Inflammatory macrophage treated with lipopolysaccharide for 1 hour (primary cell): Measurements from ENCODE around the gene MAP3K10.

ENCODE experiments used
- DNase-seq, 2 donors: peaks; one replicate each; pipeline ENCODE4 v3.0.0-alpha.2; 2020 to 2022

Gene MAP3K10

DNA sequence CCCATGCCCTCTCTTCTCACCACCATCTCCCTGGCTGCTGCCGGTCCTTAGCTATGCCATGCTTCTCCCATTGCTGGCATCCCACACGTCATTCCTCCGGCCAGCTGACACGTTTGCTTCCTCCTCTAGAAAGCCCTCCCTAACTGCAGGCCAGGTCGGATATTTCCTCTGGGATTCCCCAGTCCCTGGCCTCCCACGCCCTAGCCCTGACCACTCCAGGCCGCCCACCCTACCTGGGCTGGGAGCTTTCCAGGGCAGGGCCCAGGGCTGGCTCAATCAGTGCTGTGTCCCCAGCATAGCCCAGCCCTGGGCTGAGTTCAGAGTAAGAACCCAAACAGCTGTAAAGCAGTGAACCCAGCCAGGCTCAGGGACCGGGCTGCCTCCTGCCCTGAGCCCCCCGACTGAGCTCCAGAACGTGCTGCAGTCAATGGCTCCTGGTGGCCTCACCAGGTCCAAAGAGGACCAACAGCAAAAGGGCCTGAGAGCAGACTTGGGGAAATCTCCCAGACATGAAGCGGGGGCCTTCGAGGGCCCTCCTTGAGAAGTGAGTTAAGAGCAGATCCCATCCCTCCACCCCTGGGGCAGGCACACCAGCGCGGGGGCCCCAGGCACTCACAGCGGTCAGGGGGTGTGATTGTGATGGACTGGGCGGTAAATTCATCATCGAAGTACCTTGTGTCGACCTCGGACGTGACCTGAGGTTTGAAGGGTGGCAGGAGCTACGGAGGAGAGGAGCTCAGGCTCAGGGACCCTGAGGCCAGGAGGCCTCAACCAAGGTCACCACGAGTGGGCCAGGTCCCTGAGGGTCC is 43.4 kb downstream of the MAP3K10 start:
- DNase-seq, result no peak

DNA sequence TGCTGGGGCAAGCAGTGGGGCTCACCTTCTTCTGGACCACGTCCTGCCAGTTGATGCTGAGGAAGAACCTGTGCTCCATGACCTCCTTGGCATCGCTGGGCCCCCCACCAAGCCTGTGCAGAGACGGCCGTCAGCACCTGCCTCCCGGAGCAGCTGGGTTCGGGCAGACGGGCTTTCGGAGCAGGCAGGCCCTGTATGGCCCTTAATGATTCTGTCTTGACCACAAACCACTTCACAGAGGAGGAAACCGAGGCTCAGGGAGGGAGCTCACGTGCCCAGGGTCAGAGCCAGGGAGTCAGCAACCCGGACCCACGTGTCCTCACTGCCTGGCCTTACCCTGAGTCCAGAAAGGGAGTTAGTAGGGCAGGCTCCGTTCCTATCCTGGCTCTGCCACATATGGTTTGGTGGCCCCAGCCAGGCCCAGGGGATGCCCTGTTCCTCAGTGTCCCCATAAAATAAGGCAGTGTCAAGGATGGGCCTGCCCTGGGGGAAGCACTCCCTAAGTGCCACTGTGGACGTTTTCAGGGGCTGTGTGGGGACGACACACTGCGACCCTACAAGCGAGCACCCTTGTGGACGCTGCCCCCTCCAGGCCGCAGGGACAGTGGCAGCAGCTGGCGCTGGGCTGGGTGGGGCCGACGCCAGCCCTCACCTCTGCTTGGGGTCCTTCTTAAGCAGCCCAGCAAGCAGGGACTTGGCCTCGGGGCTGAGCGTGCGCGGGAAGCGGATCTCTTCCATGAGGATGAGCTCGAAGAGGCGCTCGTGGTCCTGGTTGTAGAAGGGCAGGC is 44.2 kb downstream of the MAP3K10 start:
- no peak for DNase-seq

DNA sequence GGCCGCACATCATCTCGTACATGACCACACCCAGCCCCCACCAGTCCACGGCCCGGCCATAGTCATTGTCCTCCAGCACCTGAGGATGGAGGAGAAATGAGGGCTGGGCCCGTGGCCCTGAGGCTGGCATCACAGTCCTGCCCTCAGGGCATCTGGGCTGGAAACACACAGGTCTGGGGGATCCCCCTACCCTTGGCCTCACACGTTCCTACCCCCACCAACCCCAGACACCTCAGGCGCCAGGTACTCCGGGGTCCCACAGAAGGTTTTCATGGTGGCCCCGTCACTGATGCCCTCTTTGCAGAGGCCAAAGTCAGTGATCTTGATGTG is 44.8 kb downstream of the MAP3K10 start:
- DNase-seq, result no peak

- no peak for DNase-seq
These were observed 45.1 kb downstream of the MAP3K10 start for GRCh38 chr19:40236366-40236765.

- no peak for DNase-seq
These were observed 46.6 kb downstream of the MAP3K10 start for GRCh38 chr19:40237791-40238190.

DNA sequence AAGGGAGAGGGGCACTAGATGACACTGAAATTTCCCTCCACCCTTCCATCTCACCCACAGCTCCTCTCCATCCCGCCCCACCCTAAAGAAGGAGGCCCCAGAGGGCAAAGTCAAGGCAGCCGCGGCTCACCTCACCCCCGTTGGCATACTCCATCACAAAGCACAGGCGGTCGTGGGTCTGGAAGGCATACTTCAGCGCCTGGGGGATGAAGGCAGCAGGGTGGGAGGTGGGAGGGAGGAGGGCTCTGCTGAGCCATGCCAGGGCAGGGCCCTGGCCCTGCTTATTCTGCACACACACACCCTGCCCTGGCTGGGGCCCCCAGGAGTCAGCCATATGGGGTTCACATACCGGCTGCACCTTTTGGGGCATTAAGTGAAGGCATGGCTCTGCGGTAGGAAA is 47.5 kb downstream of the MAP3K10 start:
- DNase-seq, result no peak

DNA sequence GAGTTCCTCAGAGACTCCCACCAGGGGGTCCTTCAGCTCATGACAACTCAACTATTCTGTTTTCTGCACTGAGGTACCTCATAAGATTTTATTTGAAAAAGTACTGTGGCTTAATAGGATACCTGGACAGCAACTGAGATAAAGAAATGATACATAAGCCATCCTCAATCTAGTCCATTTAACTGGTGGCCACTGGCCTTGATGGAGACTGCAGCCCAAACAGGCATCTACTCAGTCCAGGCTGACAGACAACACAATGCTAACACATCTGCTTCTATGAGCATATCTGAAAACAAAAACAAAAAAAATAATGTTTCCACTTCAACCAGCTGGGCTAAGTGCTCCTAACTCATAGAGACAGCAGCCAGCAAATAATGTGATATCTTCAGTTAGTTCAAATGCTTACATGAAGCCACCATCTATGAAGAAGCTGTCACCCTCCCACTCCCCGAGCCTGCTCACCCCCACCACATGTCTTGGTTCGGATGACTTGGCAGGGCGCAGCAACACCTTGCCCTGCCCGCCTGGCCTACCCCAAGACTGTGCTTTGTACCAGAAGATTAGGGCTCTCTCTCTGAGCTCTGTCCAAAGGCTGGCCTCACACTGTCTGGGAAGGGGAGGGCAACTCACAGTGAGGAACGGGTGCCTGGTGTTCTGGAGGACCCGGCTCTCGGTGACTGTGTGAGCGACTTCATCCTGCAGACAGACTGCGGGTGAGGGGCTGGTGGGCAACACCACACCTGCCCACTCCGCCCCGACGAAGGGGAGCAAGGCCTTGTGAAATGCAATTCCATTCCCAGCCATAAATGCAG is 48.4 kb downstream of the MAP3K10 start:
- DNase-seq, result no peak

DNA sequence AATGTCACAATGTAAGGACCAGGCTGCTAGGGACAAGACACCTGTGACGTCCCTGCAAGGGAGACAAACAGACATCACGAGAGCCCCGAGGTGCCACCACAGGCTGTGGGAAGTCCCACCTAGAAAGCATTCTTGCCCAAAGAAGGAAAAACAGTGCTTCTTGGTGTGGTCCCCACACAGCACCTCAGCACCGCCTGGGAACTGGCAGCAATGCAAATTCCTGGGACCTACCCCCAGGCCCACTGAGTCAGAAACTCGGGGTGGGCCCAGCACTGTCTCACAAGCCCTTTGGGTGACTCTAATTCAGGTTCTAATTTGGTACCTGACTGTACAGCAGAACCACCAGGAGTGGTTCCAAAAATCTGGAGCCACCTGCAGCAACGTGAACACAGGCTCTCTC is 49.1 kb downstream of the MAP3K10 start:
- DNase-seq, result no peak

GRCh38 chr19:40241125-40241808 is 50.0 kb downstream of the MAP3K10 start:
- DNase-seq, result no peak

DNA sequence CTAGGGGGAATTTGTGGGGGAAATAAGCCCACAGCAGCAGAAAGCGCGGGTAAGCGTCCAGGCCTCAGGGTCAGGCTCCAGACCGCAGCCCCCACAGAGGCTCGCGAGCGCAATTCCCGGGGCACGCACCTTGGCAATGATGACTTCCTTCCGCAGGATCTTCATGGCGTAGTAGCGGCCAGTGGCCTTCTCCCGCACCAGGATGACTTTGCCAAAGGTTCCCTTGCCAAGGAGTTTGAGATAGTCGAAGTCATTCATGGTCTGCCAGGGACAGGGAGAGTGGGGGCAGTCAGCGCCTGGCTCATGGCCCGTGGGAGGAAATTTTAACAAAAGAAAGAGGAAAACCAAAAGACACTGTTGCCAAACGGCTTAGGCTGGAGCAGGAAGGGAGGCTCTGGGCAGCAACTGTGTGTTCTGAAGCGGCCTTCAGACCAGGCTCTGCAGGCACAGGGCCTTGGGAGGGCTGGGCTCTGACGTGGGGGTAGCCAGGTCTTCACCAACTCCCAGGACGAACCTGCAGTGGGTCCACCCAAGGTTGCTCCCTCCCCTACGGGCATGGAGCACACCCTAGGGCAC is 50.7 kb downstream of the MAP3K10 start:
- DNase-seq, result no peak

DNA sequence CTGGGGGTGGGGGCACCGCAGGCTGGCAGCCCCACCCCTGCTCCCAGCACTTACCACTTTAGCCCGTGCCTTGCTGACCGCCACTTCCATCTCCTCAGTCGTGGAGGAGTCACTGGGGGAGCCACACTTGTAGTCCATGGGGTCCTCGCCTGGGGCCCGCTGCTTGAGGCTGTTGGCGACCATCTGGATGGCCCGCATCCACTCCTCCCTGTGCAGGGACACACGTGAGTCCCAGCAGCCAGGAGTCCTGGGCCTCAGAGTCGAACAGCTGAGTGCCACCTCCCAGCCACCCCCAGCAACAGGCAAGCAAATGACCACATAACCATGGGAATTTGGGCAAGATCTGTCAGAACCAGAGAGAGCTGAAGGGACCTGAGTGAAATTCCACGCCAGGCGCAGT is 51.3 kb downstream of the MAP3K10 start:
- DNase-seq, result no peak

DNA sequence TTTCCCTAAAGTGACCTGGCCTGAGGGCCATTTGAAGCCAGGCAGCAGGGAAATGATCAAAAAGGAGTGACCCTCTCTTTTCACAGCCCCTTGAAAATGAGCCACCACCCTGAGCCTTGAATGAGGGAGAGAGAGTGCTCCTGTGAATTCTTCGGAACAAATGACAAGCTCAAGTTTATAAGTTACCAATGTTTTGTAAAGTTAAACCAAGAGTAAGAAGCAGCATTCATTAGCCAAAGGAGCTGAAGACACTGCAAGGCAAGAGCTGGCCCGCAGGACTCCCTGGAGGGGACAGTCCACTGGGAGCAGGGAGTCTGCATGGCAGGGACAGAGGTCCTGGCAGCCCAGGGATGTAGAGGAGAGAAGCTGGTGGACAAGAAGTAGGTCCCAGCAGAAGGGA is 52.0 kb downstream of the MAP3K10 start:
- no peak for DNase-seq

DNA sequence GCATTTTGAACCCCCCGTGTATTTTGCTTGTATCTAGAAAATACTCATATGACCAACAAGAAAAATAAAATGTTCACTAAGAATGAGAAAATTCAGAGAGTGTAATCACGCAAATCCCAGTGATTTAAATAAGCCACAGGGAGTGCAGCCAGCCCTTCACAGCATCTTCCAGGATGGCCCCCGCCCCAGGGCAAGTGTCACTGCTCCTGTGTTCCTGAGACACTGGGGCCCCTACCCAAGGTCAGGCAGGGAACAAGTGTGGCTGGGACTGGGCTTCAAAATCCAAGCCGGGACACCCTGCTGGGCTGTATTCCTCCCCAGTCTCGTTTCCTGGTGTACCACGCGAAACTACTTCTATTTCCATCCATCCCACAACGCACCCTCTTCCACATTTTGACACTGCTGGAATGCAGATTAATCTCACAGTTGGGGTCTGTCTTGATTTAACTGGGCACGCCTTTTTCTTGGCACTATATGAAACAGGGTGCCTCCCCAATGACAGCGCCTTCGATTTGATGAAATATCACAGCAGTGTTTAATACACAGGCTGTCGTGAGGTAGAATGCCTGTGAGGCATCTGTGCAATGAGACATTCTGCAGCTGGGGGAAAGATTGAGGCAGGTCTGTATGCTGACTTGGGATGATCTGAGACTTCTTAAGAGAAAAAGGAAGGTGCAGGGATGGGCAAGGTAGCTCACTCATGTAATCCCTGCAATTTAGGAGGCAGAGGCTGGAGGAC is 53.5 kb downstream of the MAP3K10 start:
- DNase-seq, result no peak

- peak in 1 of 2 donors; percentile 2 for DNase-seq
These were observed 54.4 kb downstream of the MAP3K10 start for GRCh38 chr19:40245506-40246128.

DNA sequence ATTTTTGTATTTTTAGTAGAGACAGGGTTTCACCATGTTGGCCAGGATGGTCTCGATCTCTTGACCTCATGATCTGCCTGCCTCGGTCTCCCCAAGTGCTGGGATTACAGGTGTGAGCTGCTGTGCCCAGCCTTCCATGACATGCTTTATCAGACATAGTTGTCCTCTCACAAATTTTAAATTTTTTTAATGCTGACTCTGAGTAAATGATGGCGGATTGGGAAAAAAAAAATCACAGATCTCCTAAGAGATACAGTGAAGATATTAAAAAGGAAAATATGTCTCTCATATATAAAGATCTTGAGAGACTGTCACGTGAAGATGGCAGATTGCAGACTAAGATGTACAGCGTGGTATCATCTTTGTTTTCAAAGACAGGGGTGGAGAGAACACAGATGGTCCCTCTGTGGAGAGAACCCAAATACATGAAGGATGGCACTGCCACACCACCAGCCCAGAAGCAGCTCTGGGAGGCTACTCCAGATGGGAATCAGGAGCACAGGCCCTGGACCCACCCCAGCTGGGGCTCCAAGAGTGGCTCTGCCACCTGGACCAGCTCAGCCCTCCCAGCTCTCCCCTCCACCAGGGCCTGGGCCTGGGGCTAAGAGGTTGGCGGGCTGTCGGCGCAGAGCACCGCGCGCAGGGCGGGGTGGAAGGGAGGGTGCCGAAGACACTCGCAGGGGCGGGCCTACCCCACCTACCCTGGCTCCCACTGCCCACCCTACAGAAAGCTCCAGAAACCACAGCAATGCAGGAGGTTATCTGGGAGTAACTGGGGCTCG is 55.3 kb downstream of the MAP3K10 start:
- no peak for DNase-seq

- no peak for DNase-seq
These were observed 56.0 kb downstream of the MAP3K10 start for GRCh38 chr19:40247178-40247577.

DNA sequence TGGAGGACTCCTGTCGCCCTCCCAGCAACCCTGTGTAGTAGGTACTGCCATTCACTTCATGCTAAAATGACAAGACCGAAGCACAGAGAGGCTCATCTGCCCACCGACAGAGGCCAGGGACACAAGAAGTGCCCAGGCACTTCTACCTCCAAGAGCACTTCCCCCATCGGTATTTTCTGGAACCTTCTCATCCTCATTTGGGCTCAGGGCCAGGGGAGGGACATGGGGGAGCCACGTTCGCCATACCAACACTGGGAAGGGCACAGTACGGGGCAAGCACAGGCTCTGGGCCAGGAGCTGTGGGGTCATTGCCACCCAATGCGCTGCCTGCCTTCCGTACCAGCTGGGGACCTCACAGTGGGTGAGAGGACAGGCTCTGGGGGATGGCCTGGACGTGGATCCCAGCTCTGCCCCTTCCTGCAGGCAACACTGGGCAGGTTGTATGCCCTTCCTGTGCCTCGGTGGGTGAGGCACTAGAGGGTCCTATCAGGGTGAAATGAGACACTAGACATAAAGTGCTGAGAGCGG is 56.6 kb downstream of the MAP3K10 start:
- DNase-seq, result no peak

DNA sequence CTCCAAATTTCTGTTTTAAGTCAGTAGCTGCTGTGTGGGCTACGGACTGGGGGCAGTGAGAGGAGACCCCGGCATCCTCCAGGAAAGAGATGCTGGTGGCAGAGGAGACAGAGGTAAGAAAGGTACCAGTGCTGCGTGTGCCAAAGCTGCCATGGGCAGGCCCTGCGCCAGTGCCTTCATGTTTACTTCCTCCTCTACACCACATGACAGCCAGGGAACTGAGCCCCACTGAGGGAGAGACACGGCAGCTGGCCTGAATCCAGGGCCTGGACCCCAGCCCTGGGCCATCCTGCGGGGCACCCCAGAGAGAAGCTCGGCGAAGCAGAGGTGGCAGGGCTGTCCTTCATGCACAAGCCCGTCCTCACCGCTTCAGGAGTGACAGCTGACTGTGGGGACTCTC is 58.0 kb downstream of the MAP3K10 start:
- DNase-seq, result no peak

DNA sequence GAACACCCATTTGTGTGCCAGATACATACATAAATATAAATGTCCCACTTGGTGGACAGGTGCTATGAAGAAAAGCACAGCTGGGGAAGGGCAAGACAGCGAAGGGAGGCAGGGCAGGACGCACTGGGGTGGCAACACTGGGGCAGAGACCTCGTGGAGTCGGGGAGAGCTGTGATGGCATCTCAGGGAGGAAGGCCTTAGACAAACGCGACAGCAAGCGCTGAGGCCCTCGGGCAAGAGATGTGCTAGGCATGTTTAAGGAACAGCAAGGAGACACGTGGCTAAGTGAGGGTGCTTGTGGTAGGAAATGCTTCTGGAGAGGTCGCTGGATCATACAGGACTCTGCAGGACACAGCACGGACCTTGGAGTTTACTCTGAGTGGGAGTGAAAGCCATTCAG is 58.6 kb downstream of the MAP3K10 start:
- no peak for DNase-seq

GRCh38 chr19:40251244-40251643 is 60.0 kb downstream of the MAP3K10 start:
- no peak for DNase-seq
